ENCODE measurements around the gene FOXE1. TPM values are rescaled to one million over a fixed set of nuclear protein-coding genes. Genes with fewer than 3 reads are reported as not detected.

Gene FOXE1
- total RNA-seq, 1 donor from 2014 or later, result not detected

- TF ChIP-seq CTCF (IDR thresholded peaks at IDR 0.05), result no peak
- intact Hi-C loops (cut with micrococcal nuclease), result no loop called here
- H3K27me3 Mint-ChIP-seq, result peaks cover 61% of the 10 kb centered on the region
- ChIA-PET POLR2A (no interaction called here), CTCF (no interaction called here)
- no peaks in the 10 kb centered on the region for H3K36me3 Mint-ChIP-seq (ENCODE audit: low read depth)
- no peak for DNase-seq
- H3K9me3 Mint-ChIP-seq, result no peaks in the 10 kb centered on the region
- no peak for ATAC-seq (ENCODE audit: low read depth)
- H3K4me3 Mint-ChIP-seq, result no peak overlapping the region
- H3K27ac Mint-ChIP-seq, result no peak overlapping the region
- peaks cover 18% of the 10 kb centered on the region for H3K4me1 Mint-ChIP-seq
Observed at GRCh38 chr9:97856857-97857605, 4.0 kb downstream of the FOXE1 start.

- CTCF ChIA-PET, result no interaction called here
- H3K9me3 Mint-ChIP-seq, result no peaks in the 10 kb centered on the region
- intact Hi-C loops (cut with micrococcal nuclease), result no loop called here
- ATAC-seq (ENCODE audit: low read depth), result no peak
- no peaks in the 10 kb centered on the region for H3K36me3 Mint-ChIP-seq (ENCODE audit: low read depth)
- no peak for TF ChIP-seq CTCF (IDR thresholded peaks at IDR 0.05)
- DNase-seq, result no peak
- H3K27me3 Mint-ChIP-seq, result peaks cover 65% of the 10 kb centered on the region
- H3K4me1 Mint-ChIP-seq, result peaks cover 18% of the 10 kb centered on the region
- H3K4me3 Mint-ChIP-seq, result no peak overlapping the region
- no peak overlapping the region for H3K27ac Mint-ChIP-seq
- POLR2A ChIA-PET, result no interaction called here
Observed at GRCh38 chr9:97857606-97858392, 4.8 kb downstream of the FOXE1 start.

- intact Hi-C loops (cut with micrococcal nuclease), result no loop called here
- Mint-ChIP-seq H3K4me3 (no peak overlapping the region), H3K27ac (no peak overlapping the region), H3K4me1 (peaks cover 16% of the 10 kb centered on the region), H3K36me3 (ENCODE audit: low read depth) (no peaks in the 10 kb centered on the region), H3K9me3 (no peaks in the 10 kb centered on the region), H3K27me3 (peaks cover 65% of the 10 kb centered on the region)
- DNase-seq (no peak), ATAC-seq (ENCODE audit: low read depth) (no peak)
- CTCF ChIA-PET, result no interaction called here
- POLR2A ChIA-PET, result no interaction called here
- TF ChIP-seq CTCF (IDR thresholded peaks at IDR 0.05), result no peak
Observed at GRCh38 chr9:97858393-97858713, 5.3 kb downstream of the FOXE1 start.

GRCh38 chr9:97858826-97859225, 5.8 kb downstream of the FOXE1 start:
- intact Hi-C loops (cut with micrococcal nuclease), result no loop called here
- H3K4me3 Mint-ChIP-seq, result no peak overlapping the region
- CTCF ChIA-PET, result no interaction called here
- DNase-seq (no peak), ATAC-seq (ENCODE audit: low read depth) (no peak)
- no peaks in the 10 kb centered on the region for H3K36me3 Mint-ChIP-seq (ENCODE audit: low read depth)
- peaks cover 16% of the 10 kb centered on the region for H3K4me1 Mint-ChIP-seq
- peaks cover 69% of the 10 kb centered on the region for H3K27me3 Mint-ChIP-seq
- no peaks in the 10 kb centered on the region for H3K9me3 Mint-ChIP-seq
- TF ChIP-seq CTCF (IDR thresholded peaks at IDR 0.05), result no peak
- POLR2A ChIA-PET, result no interaction called here
- no peak overlapping the region for H3K27ac Mint-ChIP-seq

- CTCF ChIA-PET, result no interaction called here
- intact Hi-C loops (cut with micrococcal nuclease), result no loop called here
Observed at GRCh38 chr9:97859346-97859745, 6.3 kb downstream of the FOXE1 start.

More at GRCh38 chr9:97859346-97859745, 6.3 kb downstream of the FOXE1 start:
- no peak for TF ChIP-seq CTCF (IDR thresholded peaks at IDR 0.05)
- no peak for DNase-seq
- no peaks in the 10 kb centered on the region for H3K36me3 Mint-ChIP-seq (ENCODE audit: low read depth)
- ATAC-seq (ENCODE audit: low read depth), result no peak
- no peak overlapping the region for H3K27ac Mint-ChIP-seq
- POLR2A ChIA-PET, result no interaction called here
- H3K4me3 Mint-ChIP-seq, result no peak overlapping the region
- peaks cover 66% of the 10 kb centered on the region for H3K27me3 Mint-ChIP-seq
- no peaks in the 10 kb centered on the region for H3K9me3 Mint-ChIP-seq
- H3K4me1 Mint-ChIP-seq, result peaks cover 13% of the 10 kb centered on the region

Measured in activated B cell treated with CpG ODN at 0.5 μM for 24 hours (primary cell).